PC-3 (cell line): ENCODE data around the gene GSTO2. TPM values are rescaled to one million over a fixed set of nuclear protein-coding genes. Genes with fewer than 3 reads are reported as not detected.

Source experiments
- ATAC-seq: fragments of 200-7000 bp; cut with Tn5 transposase; 2 replicates; pipeline ENCODE4 v1.9.1; 2020; ENCODE audit warnings: mild to moderate bottlenecking, moderate library complexity
- BruUV-seq: library from RNA; stranded (reverse); fragments of 400-500 nt; replicated peaks from 2 replicates; lab custom pipeline; 2021; lab: Mats Ljungman, UMichigan
- CTCF ChIA-PET: fragments of 300-600 bp; sonication (Branson Sonifier 250); formaldehyde crosslinking; loops from one replicate; lab custom pipeline; 2022; ENCODE audit warnings: antibody characterized with exemption; lab: Charles Lee
- POLR2A ChIA-PET: fragments of 300-600 bp; sonication (Branson Sonifier 250); formaldehyde crosslinking; loops from one replicate; lab custom pipeline; 2022; ENCODE audit warnings: antibody characterized with exemption; ENCODE audit not compliant: unreplicated experiment; lab: Charles Lee
- DNase-seq: peaks from one replicate; pipeline ENCODE4 v3.0.0-alpha.2; 2015
- H2AFZ ChIP-seq: fragments of 300-600 bp; sonication (generic); 2 replicates; pipeline ENCODE4 v1.6.0; 2016; ENCODE audit warnings: antibody characterized with exemption, low read length
- H3F3A ChIP-seq: fragments of 300-600 bp; sonication (generic); one replicate; pipeline ENCODE4 v1.6.0; 2017; ENCODE audit warnings: antibody characterized with exemption, low read length, control low read depth, mild to moderate bottlenecking; ENCODE audit not compliant: unreplicated experiment
- H3K27ac ChIP-seq: fragments of 300-600 bp; sonication (generic); 2 replicates; pipeline ENCODE4 v1.5.1; 2016; ENCODE audit warnings: mild to moderate bottlenecking, low read length
- H3K27me3 ChIP-seq: fragments of 300-600 bp; sonication (generic); 2 replicates; pipeline ENCODE4 v1.6.1; 2016; ENCODE audit warnings: low read length, mixed read lengths
- H3K36me3 ChIP-seq: fragments of 300-600 bp; sonication (generic); 2 replicates; pipeline ENCODE4 v1.6.1; 2016; ENCODE audit warnings: low read depth, mixed run types, low read length, mixed read lengths
- H3K4me1 ChIP-seq: fragments of 300-600 bp; sonication (generic); 2 replicates; pipeline ENCODE4 v1.5.1; 2016; ENCODE audit warnings: low read length; ENCODE audit not compliant: insufficient read depth
- H3K4me2 ChIP-seq: fragments of 300-600 bp; sonication (generic); 2 replicates; pipeline ENCODE4 v1.6.0; 2016; ENCODE audit warnings: low read length
- H3K4me3 ChIP-seq: fragments of 300-600 bp; sonication (generic); 2 replicates; pipeline ENCODE4 v1.5.1; 2016; ENCODE audit warnings: mild to moderate bottlenecking, low read length, mixed read lengths
- H3K79me2 ChIP-seq: fragments of 300-600 bp; sonication (generic); 2 replicates; pipeline ENCODE4 v1.6.1; 2017; ENCODE audit warnings: low read length, mixed read lengths
- H3K9ac ChIP-seq: fragments of 300-600 bp; sonication (generic); 2 replicates; pipeline ENCODE4 v1.6.0; 2016; ENCODE audit warnings: mild to moderate bottlenecking, low read length
- H3K9me2 ChIP-seq: fragments of 300-600 bp; sonication (generic); replicated peaks from 2 replicates; pipeline ENCODE4 v1.6.1; 2016; ENCODE audit warnings: mixed run types, low read length, mixed read lengths
- H3K9me3 ChIP-seq: fragments of 300-600 bp; sonication (generic); 2 replicates; pipeline ENCODE4 v1.6.1; 2016; ENCODE audit warnings: low read length, mixed read lengths
- H4K20me1 ChIP-seq: fragments of 300-600 bp; sonication (generic); 2 replicates; pipeline ENCODE4 v1.6.1; 2016; ENCODE audit warnings: low read length, mixed read lengths
- EZH2 ChIP-seq: fragments of 300-600 bp; sonication (generic); IDR thresholded peaks from one replicate; pipeline ENCODE4 v1.6.1; 2017; ENCODE audit warnings: antibody characterized with exemption, mild to moderate bottlenecking, low read length; ENCODE audit not compliant: unreplicated experiment
- EZH2phosphoT487 ChIP-seq: fragments of 300-600 bp; sonication (generic); IDR thresholded peaks from 2 replicates; pipeline ENCODE4 v1.6.1; 2018; ENCODE audit warnings: mild to moderate bottlenecking, antibody characterized with exemption, low read length, borderline replicate concordance
- intact Hi-C: fragments of 100-400 bp; cut with micrococcal nuclease; formaldehyde crosslinking; loops from 2 replicates; pipeline ENCODE4 v1.9.0; 2023
- total RNA-seq: library from RNA; depleted of rRNA; stranded (reverse); fragments of >200 nt; gene quantifications from 2 replicates; pipeline ENCODE4 v1.2.3, GENCODE V29; 2014
- TF ChIP-seq, protein P1 (sequence below): fragments of 300-600 bp; sonication (generic); conservative IDR thresholded peaks from 2 replicates; pipeline ENCODE4 v1.5.1; 2017; ENCODE audit warnings: antibody characterized with exemption, low read depth, mild to moderate bottlenecking, low read length

Gene GSTO2
- total RNA-seq, 1 experiment from 2014 or later: 13.8 TPM

- H3F3A ChIP-seq: no peaks in the 10 kb centered on the region
- H3K4me3 ChIP-seq: no peak overlapping the region
- ChIA-PET CTCF (no interaction called here), POLR2A (no interaction called here)
- ATAC-seq: no peak
- H3K27ac ChIP-seq: no peak overlapping the region
- no peaks in the 10 kb centered on the region for H4K20me1 ChIP-seq
- no peak overlapping the region for H3K9ac ChIP-seq
- DNase-seq: no peak
- no peaks in the 10 kb centered on the region for H3K9me2 ChIP-seq
- no TSS peak for BruUV-seq
- no peak overlapping the region for H2AFZ ChIP-seq
- TF ChIP-seq, protein P1, sequence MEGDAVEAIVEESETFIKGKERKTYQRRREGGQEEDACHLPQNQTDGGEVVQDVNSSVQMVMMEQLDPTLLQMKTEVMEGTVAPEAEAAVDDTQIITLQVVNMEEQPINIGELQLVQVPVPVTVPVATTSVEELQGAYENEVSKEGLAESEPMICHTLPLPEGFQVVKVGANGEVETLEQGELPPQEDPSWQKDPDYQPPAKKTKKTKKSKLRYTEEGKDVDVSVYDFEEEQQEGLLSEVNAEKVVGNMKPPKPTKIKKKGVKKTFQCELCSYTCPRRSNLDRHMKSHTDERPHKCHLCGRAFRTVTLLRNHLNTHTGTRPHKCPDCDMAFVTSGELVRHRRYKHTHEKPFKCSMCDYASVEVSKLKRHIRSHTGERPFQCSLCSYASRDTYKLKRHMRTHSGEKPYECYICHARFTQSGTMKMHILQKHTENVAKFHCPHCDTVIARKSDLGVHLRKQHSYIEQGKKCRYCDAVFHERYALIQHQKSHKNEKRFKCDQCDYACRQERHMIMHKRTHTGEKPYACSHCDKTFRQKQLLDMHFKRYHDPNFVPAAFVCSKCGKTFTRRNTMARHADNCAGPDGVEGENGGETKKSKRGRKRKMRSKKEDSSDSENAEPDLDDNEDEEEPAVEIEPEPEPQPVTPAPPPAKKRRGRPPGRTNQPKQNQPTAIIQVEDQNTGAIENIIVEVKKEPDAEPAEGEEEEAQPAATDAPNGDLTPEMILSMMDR: no peak
- TF ChIP-seq EZH2phosphoT487 (no peak), EZH2 (no peak)
- no peaks in the 10 kb centered on the region for H3K9me3 ChIP-seq
- no peaks in the 10 kb centered on the region for H3K36me3 ChIP-seq
- H3K4me2 ChIP-seq: no peak overlapping the region
- no peaks in the 10 kb centered on the region for H3K79me2 ChIP-seq
- no peaks in the 10 kb centered on the region for H3K27me3 ChIP-seq
- intact Hi-C loops: no loop called here
- H3K4me1 ChIP-seq: no peaks in the 10 kb centered on the region
These were observed 45.7 kb upstream of the GSTO2 start for GRCh38 chr10:104223304-104223703.

DNA sequence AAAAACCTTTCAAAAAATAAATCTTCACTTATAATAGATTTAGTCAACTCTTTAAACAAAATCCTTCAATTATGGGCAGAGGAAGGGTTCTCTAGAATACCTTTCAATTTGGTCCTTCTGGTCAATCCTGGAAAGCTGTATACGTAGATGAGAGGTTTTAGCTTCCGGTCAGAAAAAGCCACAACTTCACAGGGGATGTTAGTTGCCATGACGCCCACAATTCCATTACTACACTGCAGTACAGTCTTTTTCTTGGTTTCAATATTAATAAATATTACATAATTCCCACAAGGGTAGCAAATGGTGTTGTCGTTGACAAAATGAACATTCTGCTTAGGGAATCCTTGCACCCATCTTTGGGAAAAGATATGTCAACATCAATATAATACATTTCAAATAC, 38.5 kb upstream of the GSTO2 start:
- H3F3A ChIP-seq: no peaks in the 10 kb centered on the region
- DNase-seq: no peak
- H2AFZ ChIP-seq: no peak overlapping the region
- H3K27me3 ChIP-seq: no peaks in the 10 kb centered on the region
- no peak overlapping the region for H3K4me3 ChIP-seq
- H3K9me2 ChIP-seq: no peaks in the 10 kb centered on the region
- H3K79me2 ChIP-seq: no peaks in the 10 kb centered on the region
- BruUV-seq: no TSS peak
- no peak overlapping the region for H3K27ac ChIP-seq
- H4K20me1 ChIP-seq: no peaks in the 10 kb centered on the region
- POLR2A ChIA-PET: no interaction called here
- intact Hi-C loops: no loop called here
- no peak for ATAC-seq
- H3K36me3 ChIP-seq: no peaks in the 10 kb centered on the region
- TF ChIP-seq EZH2phosphoT487 (no peak), EZH2 (no peak)
- TF ChIP-seq, protein P1: no peak
- H3K9ac ChIP-seq: no peak overlapping the region
- no peaks in the 10 kb centered on the region for H3K9me3 ChIP-seq
- no peak overlapping the region for H3K4me2 ChIP-seq
- CTCF ChIA-PET: no interaction called here
- H3K4me1 ChIP-seq: no peaks in the 10 kb centered on the region

- H3K4me2 ChIP-seq: peak within 1 kb of the TSS; percentile 99
- H2AFZ ChIP-seq: peak within 1 kb of the TSS; percentile 98
- H3K9me2 ChIP-seq: no peaks in the 10 kb centered on the region
- TF ChIP-seq, protein P1: no peak
- TF ChIP-seq EZH2: no peak
- no peak for TF ChIP-seq EZH2phosphoT487
- intact Hi-C loops: no loop called here
- H4K20me1 ChIP-seq: no peaks in the 10 kb centered on the region
- DNase-seq (peak; percentile 96), ATAC-seq (peak; percentile 100)
- no peak within 1 kb of the TSS for H3K27ac ChIP-seq
- no TSS peak for BruUV-seq
- H3K4me3 ChIP-seq: peak within 1 kb of the TSS; percentile 95
- peak within 1 kb of the TSS; percentile 84 for H3K9ac ChIP-seq
- no peaks in the 10 kb centered on the region for H3K79me2 ChIP-seq
- ChIA-PET POLR2A (no interaction called here), CTCF (interaction anchor here (0.6 kb wide), 1 partner anchor 111 kb away, joined by 10 read pairs; no protein-coding TSS in a partner anchor)
- no peaks in the 10 kb centered on the region for H3K27me3 ChIP-seq
- H3K36me3 ChIP-seq: no peaks in the 10 kb centered on the region
- no peaks in the 10 kb centered on the region for H3K9me3 ChIP-seq
- no peaks in the 10 kb centered on the region for H3F3A ChIP-seq
- no peaks in the 10 kb centered on the region for H3K4me1 ChIP-seq
These were observed 37.0 kb upstream of the GSTO2 start, which contains the start of gene CFAP43 for GRCh38 chr10:104231784-104232612. Gene CFAP43 (minus strand): TSS chr10:104232364. CDS start chr10:104232246, 118 bp downstream.
